Measurements from ENCODE around the gene DDX5. TPM values are rescaled to one million over a fixed set of nuclear protein-coding genes. Genes with fewer than 3 reads are reported as not detected.
A peak's percentile ranks its signal among the peaks of the same experiment; 100 is the strongest.

DDX5 gene
- total and polyA plus RNA-seq, 2 of the 13 experiments (the other 11 are each of a cell fraction or from before 2014, with no cell fraction given), result 503 to 684 TPM

- TF ChIP-seq E2F5 (CRISPR knock-in tag; conservative IDR thresholded peaks at IDR 0.05), result no peak
- no peak for TF ChIP-seq XBP1 (CRISPR knock-in tag; IDR thresholded peaks at IDR 0.05)
- no peak for TF ChIP-seq ZNF24 (IDR thresholded peaks at IDR 0.05)
- TF ChIP-seq, protein P1, sequence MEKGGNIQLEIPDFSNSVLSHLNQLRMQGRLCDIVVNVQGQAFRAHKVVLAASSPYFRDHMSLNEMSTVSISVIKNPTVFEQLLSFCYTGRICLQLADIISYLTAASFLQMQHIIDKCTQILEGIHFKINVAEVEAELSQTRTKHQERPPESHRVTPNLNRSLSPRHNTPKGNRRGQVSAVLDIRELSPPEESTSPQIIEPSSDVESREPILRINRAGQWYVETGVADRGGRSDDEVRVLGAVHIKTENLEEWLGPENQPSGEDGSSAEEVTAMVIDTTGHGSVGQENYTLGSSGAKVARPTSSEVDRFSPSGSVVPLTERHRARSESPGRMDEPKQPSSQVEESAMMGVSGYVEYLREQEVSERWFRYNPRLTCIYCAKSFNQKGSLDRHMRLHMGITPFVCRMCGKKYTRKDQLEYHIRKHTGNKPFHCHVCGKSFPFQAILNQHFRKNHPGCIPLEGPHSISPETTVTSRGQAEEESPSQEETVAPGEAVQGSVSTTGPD (CRISPR knock-in tag; IDR thresholded peaks at IDR 0.05), result no peak
Measured at GRCh38 chr17:64520359-64520758, 14.3 kb upstream of the DDX5 start (continued).

DNA sequence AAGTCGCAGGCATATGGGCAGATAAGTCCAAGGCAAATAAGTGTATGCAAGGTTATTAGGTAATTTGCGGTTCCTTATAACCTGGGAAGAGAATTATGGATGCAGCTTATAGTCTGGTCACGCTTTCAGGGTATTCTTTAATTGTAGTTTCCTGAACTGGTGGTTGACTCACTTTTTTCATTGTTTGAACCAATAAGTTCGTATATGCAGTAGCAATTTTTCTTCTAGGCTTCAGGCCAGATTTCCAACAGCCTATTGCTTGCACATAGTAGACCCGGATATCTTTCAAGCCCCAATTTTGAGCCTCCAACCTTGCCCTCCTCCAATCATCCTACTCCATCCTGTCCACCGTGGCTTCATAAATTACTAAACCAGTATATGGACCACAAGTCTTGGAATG is 13.5 kb upstream of the DDX5 start:
- intact Hi-C loops (cut with micrococcal nuclease; ENCODE audit: unreplicated experiment), result loop anchor here (2.0 kb wide), 1 partner anchor 39 kb away; no protein-coding TSS in a partner anchor
- Histone ChIP-seq H3K27me3 (ENCODE audit: control insufficient read depth in 1 of 2, insufficient read depth in 2 of 2, low read length in 2 of 2) (no peaks in the 10 kb centered on the region), H3K4me2 (ENCODE audit: low read depth, low read length) (no peak overlapping the region), H2AFZ (ENCODE audit: low read length) (no peak overlapping the region), H3K36me3 (replicated peaks in 1 of 2; ENCODE audit: control insufficient read depth in 1 of 2, insufficient read depth in 2 of 2, low read length in 2 of 2) (peaks cover 35 to 88% of the 10 kb centered on the region in 2 experiments), H3K9ac (ENCODE audit: insufficient read depth, low read depth, low read length) (no peak overlapping the region), H3K4me1 (ENCODE audit: insufficient read depth, low read length) (no peaks in the 10 kb centered on the region), H3K79me2 (ENCODE audit: insufficient read depth, low read length) (no peaks in the 10 kb centered on the region), H3K4me3 (replicated peaks in 1 of 3; ENCODE audit: insufficient read depth in 1 of 3, low read depth in 2 of 3, low read length in 3 of 3) (no peak overlapping the region), H3K9me3 (ENCODE audit: low read length) (no peaks in the 10 kb centered on the region), H4K20me1 (ENCODE audit: insufficient read depth, low read length) (no peaks in the 10 kb centered on the region), H3K27ac (ENCODE audit: extremely low read length, insufficient read depth, low read length) (no peak overlapping the region)
- DNase-seq (ENCODE audit: low spot score) (no peak), FAIRE-seq (no peak), ATAC-seq (no peak)
- in situ Hi-C loops (cut with HindIII; ENCODE audit: extremely low pct_ligation_motif_present, low pct_unique_long_range_greater_than_20kb), result no loop called here
- TF ChIP-seq RBFOX2 (IDR thresholded peaks at IDR 0.05; ENCODE audit: low read depth, low read length) (peak; percentile 37; the same call in 1 of the 2 replicates), HOXA9 (CRISPR knock-in tag; IDR thresholded peaks at IDR 0.05; ENCODE audit: borderline replicate concordance) (no peak)
- ChIA-PET CTCF (ENCODE audit: low intra/inter-chr PET ratio, low total read pairs) (no interaction called here), POLR2A (interaction anchor here (1.2 to 1.7 kb wide), 2 partner anchors 9 to 13 kb away, joined by 4 to 5 read pairs; partner anchors contain the start of gene CEP95)
- no TSS peak for BruUV-seq (replicated peaks)
- 98% methylated on average over 6 of the region's 6 CpGs for WGBS (ENCODE audit: low lambda C conversion rate)

Data from HepG2 (cell line).